RWPE2 (cell line): ENCODE data around the gene GPBAR1.
"Not testable (repeated sequence)": the region's sequence is repeated elsewhere in the genome, so short reads cannot be mapped to it uniquely, and the experiment has no call there.

ENCODE experiments used
- ATAC-seq: fragments of 200-7000 bp; cut with Tn5 transposase; 3 replicates; pipeline ENCODE4 v1.9.1; 2021; ENCODE audit warnings: low read depth
- DNase-seq: peaks from one replicate; pipeline ENCODE4 v3.0.0-alpha.2; 2020; ENCODE audit warnings: low spot score
- H3K27ac ChIP-seq: fragments of 450-650 bp; 2 replicates; pipeline ENCODE4 v1.5.1; 2017; ENCODE audit warnings: mild to moderate bottlenecking; ENCODE audit not compliant: poor library complexity, severe bottlenecking
- H3K27me3 ChIP-seq: fragments of 250-450 bp; sonication (Bioruptor Pico); 2 replicates; pipeline ENCODE4 v1.5.1; 2021; ENCODE audit warnings: mild to moderate bottlenecking, moderate library complexity; ENCODE audit not compliant: insufficient read depth, poor library complexity, severe bottlenecking
- H3K36me3 ChIP-seq: fragments of 250-450 bp; sonication (Bioruptor Pico); 2 replicates; pipeline ENCODE4 v1.5.1; 2020; ENCODE audit warnings: low read depth, mild to moderate bottlenecking, moderate library complexity
- H3K4me1 ChIP-seq: fragments of 250-450 bp; sonication (Bioruptor Pico); 2 replicates; pipeline ENCODE4 v1.5.1; 2021; ENCODE audit warnings: mild to moderate bottlenecking, moderate library complexity; ENCODE audit not compliant: insufficient read depth, poor library complexity, severe bottlenecking
- H3K4me3 ChIP-seq: fragments of 250-450 bp; sonication (Bioruptor Pico); 2 replicates; pipeline ENCODE4 v1.5.1; 2021; ENCODE audit warnings: mild to moderate bottlenecking, moderate library complexity; ENCODE audit not compliant: severe bottlenecking
- H3K9me3 ChIP-seq: fragments of 250-450 bp; sonication (Bioruptor Pico); 2 replicates; pipeline ENCODE4 v1.5.1; 2021; ENCODE audit warnings: mild to moderate bottlenecking, moderate library complexity; ENCODE audit not compliant: severe bottlenecking
- CTCF ChIP-seq: fragments of 450-650 bp; IDR thresholded peaks from one replicate; pipeline ENCODE4 v1.5.1; 2017; ENCODE audit warnings: mild to moderate bottlenecking, moderate library complexity; ENCODE audit not compliant: poor library complexity, severe bottlenecking

The GPBAR1 gene

GRCh38 chr2:218305383-218305782 is 44.6 kb downstream of the GPBAR1 start:
- H3K4me1 ChIP-seq, result no peaks in the 10 kb centered on the region
- ATAC-seq, result no peak
- no peak for TF ChIP-seq CTCF
- H3K27me3 ChIP-seq, result no peaks in the 10 kb centered on the region
- no peak overlapping the region for H3K27ac ChIP-seq
- no peak for DNase-seq
- H3K36me3 ChIP-seq, result no peaks in the 10 kb centered on the region
- H3K4me3 ChIP-seq, result no peak overlapping the region
- H3K9me3 ChIP-seq, result no peaks in the 10 kb centered on the region

GRCh38 chr2:218306184-218306920 is 45.5 kb downstream of the GPBAR1 start:
- H3K27ac ChIP-seq, result no peak overlapping the region
- H3K27me3 ChIP-seq, result no peaks in the 10 kb centered on the region
- no peaks in the 10 kb centered on the region for H3K36me3 ChIP-seq
- ATAC-seq (no peak), DNase-seq (no peak)
- H3K4me1 ChIP-seq, result no peaks in the 10 kb centered on the region
- TF ChIP-seq CTCF, result no peak
- no peaks in the 10 kb centered on the region for H3K9me3 ChIP-seq
- no peak overlapping the region for H3K4me3 ChIP-seq

GRCh38 chr2:218307415-218308090 is 46.7 kb downstream of the GPBAR1 start:
- Histone ChIP-seq H3K9me3 (no peaks in the 10 kb centered on the region), H3K4me1 (no peaks in the 10 kb centered on the region), H3K36me3 (no peaks in the 10 kb centered on the region), H3K27me3 (no peaks in the 10 kb centered on the region), H3K27ac (no peak overlapping the region), H3K4me3 (no peak overlapping the region)
- ATAC-seq, result no peak
- DNase-seq, result no peak
- TF ChIP-seq CTCF, result no peak

GRCh38 chr2:218310853-218311540 is 50.2 kb downstream of the GPBAR1 start:
- no peak for TF ChIP-seq CTCF
- Histone ChIP-seq H3K27ac (no peak overlapping the region), H3K9me3 (no peaks in the 10 kb centered on the region)

GRCh38 chr2:218311541-218312266 is 50.9 kb downstream of the GPBAR1 start:
- not testable (repeated sequence) for H3K27ac ChIP-seq, H3K4me1 ChIP-seq, H3K4me3 ChIP-seq, H3K9me3 ChIP-seq, ATAC-seq, H3K36me3 ChIP-seq, H3K27me3 ChIP-seq, DNase-seq

More at GRCh38 chr2:218310853-218311540, 50.2 kb downstream of the GPBAR1 start:
- H3K4me3 ChIP-seq, result no peak overlapping the region
- no peaks in the 10 kb centered on the region for H3K27me3 ChIP-seq
- ATAC-seq (no peak), DNase-seq (no peak)
- H3K4me1 ChIP-seq, result no peaks in the 10 kb centered on the region
- H3K36me3 ChIP-seq, result no peaks in the 10 kb centered on the region
